Measurements from ENCODE around the gene PI3.
"Not testable (repeated sequence)": the region's sequence is repeated elsewhere in the genome, so short reads cannot be mapped to it uniquely, and the experiment has no call there.

PI3 gene

GRCh38 chr20:45174434-45175364, at the start of gene PI3:
Gene PI3, plus strand, starts transcription at chr20:45174902. Its CDS starts 21 bp downstream, at chr20:45174923.
- no peak for DNase-seq

- no peak for DNase-seq
Observed at GRCh38 chr20:45128099-45128498, 46.6 kb upstream of the PI3 start.

- no peak for DNase-seq
Observed at GRCh38 chr20:45136911-45137310, 37.8 kb upstream of the PI3 start.

- peak; percentile 29 to 36 for DNase-seq
Observed at GRCh38 chr20:45138561-45139300, 36.0 kb upstream of the PI3 start.

- DNase-seq: not testable (repeated sequence)
Observed at GRCh38 chr20:45139733-45140375, 34.8 kb upstream of the PI3 start.

- DNase-seq: no peak
Observed at GRCh38 chr20:45140836-45141235, 33.9 kb upstream of the PI3 start.

GRCh38 chr20:45149062-45149461, 25.6 kb upstream of the PI3 start:
- DNase-seq: no peak

GRCh38 chr20:45152405-45152804, 22.3 kb upstream of the PI3 start:
- no peak for DNase-seq

GRCh38 chr20:45153147-45153546, 21.6 kb upstream of the PI3 start:
- DNase-seq: no peak

- peak; percentile 3 to 6 for DNase-seq
Observed at GRCh38 chr20:45153752-45154151, 20.9 kb upstream of the PI3 start.

- DNase-seq: no peak
Observed at GRCh38 chr20:45154183-45154582, 20.5 kb upstream of the PI3 start.

GRCh38 chr20:45154794-45155193, 19.9 kb upstream of the PI3 start:
- peak in 1 of 2 donors; percentile 4 for DNase-seq

- no peak for DNase-seq
Observed at GRCh38 chr20:45156713-45157112, 18.0 kb upstream of the PI3 start.

- no peak for DNase-seq
Observed at GRCh38 chr20:45157962-45158361, 16.7 kb upstream of the PI3 start.

- DNase-seq: no peak
Observed at GRCh38 chr20:45163083-45163803, 11.5 kb upstream of the PI3 start.

GRCh38 chr20:45164906-45165305, 9.8 kb upstream of the PI3 start:
- DNase-seq: no peak

GRCh38 chr20:45173522-45173921, 1.2 kb upstream of the PI3 start:
- no peak for DNase-seq

GRCh38 chr20:45176526-45177267, 2.0 kb downstream of the PI3 start:
- DNase-seq: no peak

- no peak for DNase-seq
Observed at GRCh38 chr20:45179166-45179565, 4.5 kb downstream of the PI3 start.

GRCh38 chr20:45181639-45182038, 6.9 kb downstream of the PI3 start:
- DNase-seq: no peak

GRCh38 chr20:45183084-45183483, 8.4 kb downstream of the PI3 start:
- no peak for DNase-seq

GRCh38 chr20:45187693-45188092, 13.0 kb downstream of the PI3 start:
- DNase-seq: no peak
